ENCODE data around the gene SLC9A3.

GRCh38 chr5:423233-423565 is 101.0 kb downstream of the SLC9A3 start:
- TF ChIP-seq RARB (CRISPR knock-in tag; IDR thresholded peaks at IDR 0.05) (no peak), OSR1 (CRISPR knock-in tag; IDR thresholded peaks at IDR 0.05) (no peak), ZFP3 (CRISPR knock-in tag; IDR thresholded peaks at IDR 0.05) (no peak), CREB5 (CRISPR knock-in tag; IDR thresholded peaks at IDR 0.05; ENCODE audit: low read depth) (no peak), PATZ1 (CRISPR knock-in tag; IDR thresholded peaks at IDR 0.05; ENCODE audit: borderline replicate concordance) (no peak), ISL1 (CRISPR knock-in tag; IDR thresholded peaks at IDR 0.05) (no peak), ZNF70 (CRISPR knock-in tag; IDR thresholded peaks at IDR 0.05) (no peak), PPARA (CRISPR knock-in tag; IDR thresholded peaks at IDR 0.05; ENCODE audit: borderline replicate concordance) (no peak), ZC3H10 (CRISPR knock-in tag; IDR thresholded peaks at IDR 0.05) (no peak), TCF4 (CRISPR knock-in tag; IDR thresholded peaks at IDR 0.05; ENCODE audit: borderline replicate concordance) (no peak), TSHZ2 (CRISPR knock-in tag; IDR thresholded peaks at IDR 0.05) (no peak)

All from SK-N-SH treated with all-trans-retinoic acid at 6 μM for 48 hours (cell line).